Activated T-cell treated with anti-CD3 and anti-CD28 coated beads for 4 hours (primary cell): ENCODE data around the gene GPR161.
"Not testable (repeated sequence)": the region's sequence is repeated elsewhere in the genome, so short reads cannot be mapped to it uniquely, and the experiment has no call there.

Experiments used
- DNase-seq: peaks from one replicate; pipeline ENCODE4 v3.0.0-alpha.2; 2020

The GPR161 gene

GRCh38 chr1:168084396-168085231, 52.1 kb downstream of the GPR161 start:
- peak; percentile 41 for DNase-seq

GRCh38 chr1:168083456-168084325, 53.0 kb downstream of the GPR161 start:
- no peak for DNase-seq

GRCh38 chr1:168082008-168082876, 54.5 kb downstream of the GPR161 start:
- DNase-seq: peak; percentile 54

GRCh38 chr1:168081373-168082007, 55.2 kb downstream of the GPR161 start:
- DNase-seq: no peak

- DNase-seq: no peak
Observed at GRCh38 chr1:168079761-168080160, 57.0 kb downstream of the GPR161 start.

GRCh38 chr1:168069384-168069783, 67.3 kb downstream of the GPR161 start:
- DNase-seq: no peak

- DNase-seq: no peak
Observed at GRCh38 chr1:168065506-168065905, 71.2 kb downstream of the GPR161 start.

- no peak for DNase-seq
Observed at GRCh38 chr1:168064216-168064615, 72.5 kb downstream of the GPR161 start.

- DNase-seq: no peak
Observed at GRCh38 chr1:168057921-168058320, 78.8 kb downstream of the GPR161 start.

- no peak for DNase-seq
Observed at GRCh38 chr1:168057355-168057754, 79.4 kb downstream of the GPR161 start.

GRCh38 chr1:168056152-168056551, 80.6 kb downstream of the GPR161 start:
- DNase-seq: not testable (repeated sequence)

GRCh38 chr1:168054117-168054516, 82.6 kb downstream of the GPR161 start:
- no peak for DNase-seq

GRCh38 chr1:168053681-168054080, 83.0 kb downstream of the GPR161 start:
- no peak for DNase-seq

- no peak for DNase-seq
Observed at GRCh38 chr1:168050880-168051279, 85.8 kb downstream of the GPR161 start.

- DNase-seq: no peak
Observed at GRCh38 chr1:168050307-168050706, 86.4 kb downstream of the GPR161 start.

- DNase-seq: no peak
Observed at GRCh38 chr1:168045311-168045710, 91.4 kb downstream of the GPR161 start.

GRCh38 chr1:168042362-168042761, 94.4 kb downstream of the GPR161 start:
- DNase-seq: no peak

- no peak for DNase-seq
Observed at GRCh38 chr1:168035345-168035744, 101.4 kb downstream of the GPR161 start.

- no peak for DNase-seq
Observed at GRCh38 chr1:168032029-168032428, 104.7 kb downstream of the GPR161 start.

- DNase-seq: no peak
Observed at GRCh38 chr1:168031627-168032026, 105.1 kb downstream of the GPR161 start.

GRCh38 chr1:168031198-168031597, 105.5 kb downstream of the GPR161 start:
- DNase-seq: no peak
